Measurements from ENCODE around the gene CD164L2.
"Not testable (repeated sequence)": the region's sequence is repeated elsewhere in the genome, so short reads cannot be mapped to it uniquely, and the experiment has no call there.

Gene CD164L2

GRCh38 chr1:27405598-27406361 is 22.6 kb upstream of the CD164L2 start:
- H3K79me2 ChIP-seq (ENCODE audit: control insufficient read depth, insufficient read depth, low read length, poor library complexity); H2BK5ac ChIP-seq (ENCODE audit: low read depth, low read length, poor library complexity); H3K27ac ChIP-seq (ENCODE audit: low read depth, low read length); H3K79me1 ChIP-seq (ENCODE audit: low read length); H3K27me3 ChIP-seq (ENCODE audit: insufficient read depth, low read length); H4K91ac ChIP-seq (ENCODE audit: low read depth, low read length); H3K18ac ChIP-seq (ENCODE audit: low read length); H4K8ac ChIP-seq (ENCODE audit: low read depth, low read length); H3K9ac ChIP-seq (ENCODE audit: low read length); H2AK5ac ChIP-seq (ENCODE audit: low read length); H2AFZ ChIP-seq (ENCODE audit: insufficient read depth, low read length, poor library complexity); H3K4ac ChIP-seq (ENCODE audit: low read depth, low read length); H3K23ac ChIP-seq (ENCODE audit: low read length); H3K9me3 ChIP-seq (ENCODE audit: insufficient read depth, low read depth, low read length); H2BK120ac ChIP-seq (ENCODE audit: insufficient read depth, low read length, poor library complexity); H2BK12ac ChIP-seq (ENCODE audit: low read length); H3K14ac ChIP-seq (ENCODE audit: low read length); H3K4me3 ChIP-seq (ENCODE audit: low read depth, low read length); H3K4me2 ChIP-seq (ENCODE audit: low read length); H4K12ac ChIP-seq (ENCODE audit: low read depth, low read length); DNase-seq: not testable (repeated sequence)
- H3K4me1 ChIP-seq (ENCODE audit: control insufficient read depth in 1 of 2, insufficient read depth in 2 of 2, low read length in 2 of 2), result peaks cover 11 to 23% of the 10 kb centered on the region in 2 experiments
- H3K36me3 ChIP-seq (ENCODE audit: control insufficient read depth in 1 of 2, insufficient read depth in 2 of 2, low read length in 2 of 2), result peaks cover 18 to 29% of the 10 kb centered on the region in 2 experiments
- WGBS (ENCODE audit: extremely low coverage, insufficient coverage, insufficient read length), result no CpG with 5 or more reads among the region's 18 CpGs

GRCh38 chr1:27405074-27405473 is 21.9 kb upstream of the CD164L2 start:
- Histone ChIP-seq H2AFZ (ENCODE audit: insufficient read depth, low read length, poor library complexity) (no peak overlapping the region), H2BK12ac (ENCODE audit: low read length) (no peak overlapping the region), H3K9me3 (ENCODE audit: insufficient read depth, low read depth, low read length) (peaks cover 2% of the 10 kb centered on the region), H3K4me2 (ENCODE audit: low read length) (no peak overlapping the region), H3K9ac (ENCODE audit: low read length) (no peak overlapping the region), H2AK5ac (ENCODE audit: low read length) (peak overlapping the region; percentile 3), H4K8ac (ENCODE audit: low read depth, low read length) (no peak overlapping the region), H2BK5ac (ENCODE audit: low read depth, low read length, poor library complexity) (no peak overlapping the region), H4K12ac (ENCODE audit: low read depth, low read length) (no peak overlapping the region), H3K27ac (ENCODE audit: low read depth, low read length) (peak overlapping the region; percentile 3), H3K4ac (ENCODE audit: low read depth, low read length) (no peak overlapping the region), H3K79me2 (ENCODE audit: control insufficient read depth, insufficient read depth, low read length, poor library complexity) (no peaks in the 10 kb centered on the region), H3K79me1 (ENCODE audit: low read length) (peaks cover 4% of the 10 kb centered on the region), H3K4me1 (ENCODE audit: control insufficient read depth in 1 of 2, insufficient read depth in 2 of 2, low read length in 2 of 2) (peaks cover 11 to 23% of the 10 kb centered on the region in 2 experiments), H2BK120ac (ENCODE audit: insufficient read depth, low read length, poor library complexity) (no peak overlapping the region), H3K36me3 (ENCODE audit: control insufficient read depth in 1 of 2, insufficient read depth in 2 of 2, low read length in 2 of 2) (peaks cover 17 to 24% of the 10 kb centered on the region in 2 experiments), H3K14ac (ENCODE audit: low read length) (peak overlapping the region; percentile 15), H3K18ac (ENCODE audit: low read length) (no peak overlapping the region), H3K4me3 (ENCODE audit: low read depth, low read length) (no peak overlapping the region), H4K91ac (ENCODE audit: low read depth, low read length) (no peak overlapping the region), H3K23ac (ENCODE audit: low read length) (no peak overlapping the region), H3K27me3 (ENCODE audit: insufficient read depth, low read length) (no peaks in the 10 kb centered on the region)
- DNase-seq, result peak; percentile 61 to 65
- WGBS (ENCODE audit: extremely low coverage, insufficient coverage, insufficient read length), result no CpG with 5 or more reads among the region's 13 CpGs

- H2BK12ac ChIP-seq (ENCODE audit: low read length), result no peak overlapping the region
- no peak overlapping the region for H4K8ac ChIP-seq (ENCODE audit: low read depth, low read length)
- peaks cover 4% of the 10 kb centered on the region for H3K9me3 ChIP-seq (ENCODE audit: insufficient read depth, low read depth, low read length)
- no peak for DNase-seq
- H3K4me2 ChIP-seq (ENCODE audit: low read length), result no peak overlapping the region
- H3K36me3 ChIP-seq (ENCODE audit: control insufficient read depth in 1 of 2, insufficient read depth in 2 of 2, low read length in 2 of 2), result peaks cover 11 to 19% of the 10 kb centered on the region in 2 experiments
- no peaks in the 10 kb centered on the region for H3K79me2 ChIP-seq (ENCODE audit: control insufficient read depth, insufficient read depth, low read length, poor library complexity)
- no peak overlapping the region for H2AFZ ChIP-seq (ENCODE audit: insufficient read depth, low read length, poor library complexity)
- peaks cover 11 to 23% of the 10 kb centered on the region in 2 experiments for H3K4me1 ChIP-seq (ENCODE audit: control insufficient read depth in 1 of 2, insufficient read depth in 2 of 2, low read length in 2 of 2)
- no peak overlapping the region for H3K27ac ChIP-seq (ENCODE audit: low read depth, low read length)
- H3K14ac ChIP-seq (ENCODE audit: low read length), result no peak overlapping the region
- peaks cover 4% of the 10 kb centered on the region for H3K79me1 ChIP-seq (ENCODE audit: low read length)
- no peak overlapping the region for H4K91ac ChIP-seq (ENCODE audit: low read depth, low read length)
- H3K27me3 ChIP-seq (ENCODE audit: insufficient read depth, low read length), result no peaks in the 10 kb centered on the region
- no peak overlapping the region for H4K12ac ChIP-seq (ENCODE audit: low read depth, low read length)
- no peak overlapping the region for H2AK5ac ChIP-seq (ENCODE audit: low read length)
- H3K4ac ChIP-seq (ENCODE audit: low read depth, low read length), result no peak overlapping the region
- no peak overlapping the region for H3K23ac ChIP-seq (ENCODE audit: low read length)
- H3K4me3 ChIP-seq (ENCODE audit: low read depth, low read length), result no peak overlapping the region
- H2BK5ac ChIP-seq (ENCODE audit: low read depth, low read length, poor library complexity), result no peak overlapping the region
- H2BK120ac ChIP-seq (ENCODE audit: insufficient read depth, low read length, poor library complexity), result no peak overlapping the region
- H3K9ac ChIP-seq (ENCODE audit: low read length), result no peak overlapping the region
- H3K18ac ChIP-seq (ENCODE audit: low read length), result no peak overlapping the region
Observed at GRCh38 chr1:27403931-27404330, 20.8 kb upstream of the CD164L2 start.

- H4K12ac ChIP-seq (ENCODE audit: low read depth, low read length), result no peak overlapping the region
- H3K23ac ChIP-seq (ENCODE audit: low read length), result no peak overlapping the region
- no peaks in the 10 kb centered on the region for H3K27me3 ChIP-seq (ENCODE audit: insufficient read depth, low read length)
- no peak overlapping the region for H2AFZ ChIP-seq (ENCODE audit: insufficient read depth, low read length, poor library complexity)
- DNase-seq, result peak; percentile 85 to 92
- H2BK5ac ChIP-seq (ENCODE audit: low read depth, low read length, poor library complexity), result no peak overlapping the region
- H2BK120ac ChIP-seq (ENCODE audit: insufficient read depth, low read length, poor library complexity), result no peak overlapping the region
- H3K4me3 ChIP-seq (ENCODE audit: low read depth, low read length), result no peak overlapping the region
- H2BK12ac ChIP-seq (ENCODE audit: low read length), result no peak overlapping the region
- H3K4ac ChIP-seq (ENCODE audit: low read depth, low read length), result no peak overlapping the region
- no peak overlapping the region for H4K8ac ChIP-seq (ENCODE audit: low read depth, low read length)
- no peak overlapping the region for H3K14ac ChIP-seq (ENCODE audit: low read length)
- H3K4me2 ChIP-seq (ENCODE audit: low read length), result no peak overlapping the region
- peaks cover 10 to 15% of the 10 kb centered on the region in 2 experiments for H3K36me3 ChIP-seq (ENCODE audit: control insufficient read depth in 1 of 2, insufficient read depth in 2 of 2, low read length in 2 of 2)
- H3K9me3 ChIP-seq (ENCODE audit: insufficient read depth, low read depth, low read length), result peaks cover 4% of the 10 kb centered on the region
- no CpG with 5 or more reads among the region's 24 CpGs for WGBS (ENCODE audit: extremely low coverage, insufficient coverage, insufficient read length)
- H3K79me1 ChIP-seq (ENCODE audit: low read length), result peaks cover 4% of the 10 kb centered on the region
- no peak overlapping the region for H3K9ac ChIP-seq (ENCODE audit: low read length)
- no peak overlapping the region for H2AK5ac ChIP-seq (ENCODE audit: low read length)
- H3K27ac ChIP-seq (ENCODE audit: low read depth, low read length), result peak overlapping the region; percentile 1
- H3K18ac ChIP-seq (ENCODE audit: low read length), result no peak overlapping the region
- H4K91ac ChIP-seq (ENCODE audit: low read depth, low read length), result no peak overlapping the region
- H3K79me2 ChIP-seq (ENCODE audit: control insufficient read depth, insufficient read depth, low read length, poor library complexity), result no peaks in the 10 kb centered on the region
- H3K4me1 ChIP-seq (ENCODE audit: control insufficient read depth in 1 of 2, insufficient read depth in 2 of 2, low read length in 2 of 2), result peaks cover 11 to 23% of the 10 kb centered on the region in 2 experiments
Observed at GRCh38 chr1:27403065-27403726, 20.1 kb upstream of the CD164L2 start.
